Panc1 (cell line): Measurements from ENCODE around the gene HS3ST6. TPM values are rescaled to one million over a fixed set of nuclear protein-coding genes. Genes with fewer than 3 reads are reported as not detected.

ENCODE experiments used
- ATAC-seq: fragments of 200-7000 bp; cut with Tn5 transposase; 2 replicates; pipeline ENCODE4 v1.9.1; 2020; ENCODE audit warnings: mild to moderate bottlenecking, moderate library complexity
- BruUV-seq: library from RNA; stranded (reverse); fragments of 400-500 nt; replicated peaks from 2 replicates; lab custom pipeline; 2021; lab: Mats Ljungman, UMichigan
- CTCF ChIA-PET: fragments of 300-600 bp; sonication (Branson Sonifier 250); formaldehyde crosslinking; loops from one replicate; lab custom pipeline; 2022; ENCODE audit warnings: antibody characterized with exemption; lab: Charles Lee
- POLR2A ChIA-PET: fragments of 300-600 bp; sonication (Branson Sonifier 250); formaldehyde crosslinking; loops from one replicate; lab custom pipeline; 2022; ENCODE audit warnings: antibody characterized with exemption; lab: Charles Lee
- DNase-seq: peaks from one replicate; pipeline ENCODE4 v3.0.0-alpha.2; 2010; ENCODE audit warnings: low read depth, low spot score
- H3K27ac ChIP-seq: 2 replicates; pipeline ENCODE4 v1.5.1; 2011; ENCODE audit warnings: mild to moderate bottlenecking, low read length, inconsistent platforms
- H3K27me3 ChIP-seq: fragments of 200-500 bp; sonication (Bioruptor generic); 2 replicates; pipeline ENCODE4 v1.6.0; 2014; ENCODE audit warnings: low read length, inconsistent platforms; ENCODE audit not compliant: control insufficient read depth, insufficient read depth
- H3K36me3 ChIP-seq: fragments of 200-500 bp; sonication (Bioruptor generic); 2 replicates; pipeline ENCODE4 v1.5.1; 2014; ENCODE audit warnings: inconsistent platforms, mild to moderate bottlenecking, low read length, moderate library complexity; ENCODE audit not compliant: control insufficient read depth, insufficient read depth
- H3K4me1 ChIP-seq: 2 replicates; pipeline ENCODE4 v1.5.1; 2011; ENCODE audit warnings: inconsistent platforms, mild to moderate bottlenecking, low read length, moderate library complexity; ENCODE audit not compliant: control insufficient read depth, insufficient read depth
- H3K4me3 ChIP-seq, 2 experiments: 2 replicates each; pipeline ENCODE4 v1.5.1; 2011 to 2012; ENCODE audit warnings: low read depth in 2 of 2, low read length in 2 of 2, mild to moderate bottlenecking in 2 of 2, inconsistent platforms in 1 of 2, moderate library complexity in 1 of 2
- H3K9me3 ChIP-seq: fragments of 200-500 bp; sonication (Bioruptor generic); 2 replicates; pipeline ENCODE4 v1.5.1; 2014; ENCODE audit warnings: low read depth, mild to moderate bottlenecking, inconsistent platforms, low read length, moderate library complexity; ENCODE audit not compliant: control insufficient read depth, insufficient read depth
- CTCF ChIP-seq: fragments of 450-650 bp; IDR thresholded peaks from 2 replicates; pipeline ENCODE4 v1.5.1; 2017; ENCODE audit warnings: mild to moderate bottlenecking
- POLR2AphosphoS5 ChIP-seq: IDR thresholded peaks from 2 replicates; pipeline ENCODE4 v1.6.1; 2012; ENCODE audit warnings: mild to moderate bottlenecking, low read depth, low read length, moderate library complexity
- REST ChIP-seq, 2 experiments: IDR thresholded peaks; 2 replicates each; pipeline ENCODE4 v1.6.1; 2011 to 2012; ENCODE audit warnings: low read depth in 2 of 2, control low read depth in 1 of 2, low read length in 1 of 2, mild to moderate bottlenecking in 1 of 2, moderate library complexity in 1 of 2; ENCODE audit not compliant: insufficient read depth in 1 of 2
- SIN3A ChIP-seq: IDR thresholded peaks from 2 replicates; pipeline ENCODE4 v1.6.1; 2012; ENCODE audit warnings: low read depth, mild to moderate bottlenecking, low read length, moderate library complexity, borderline replicate concordance; ENCODE audit not compliant: insufficient read depth
- TCF7L2 ChIP-seq: IDR thresholded peaks from 2 replicates; pipeline ENCODE4 v1.6.1; 2011; ENCODE audit warnings: mild to moderate bottlenecking, low read depth, low read length, inconsistent platforms
- in situ Hi-C: cut with HindIII; loops from 2 replicates; pipeline ENCODE4 v1.10.0; 2016; ENCODE audit warnings: low sequenced_read_pairs, low pct_unique_long_range_greater_than_20kb
- intact Hi-C: fragments of 100-400 bp; cut with micrococcal nuclease; formaldehyde crosslinking; loops from one replicate; pipeline ENCODE4 v1.10.0; 2022; ENCODE audit not compliant: unreplicated experiment
- total RNA-seq: library from RNA; stranded (reverse); gene quantifications from one replicate; pipeline ENCODE4 v1.2.1, GENCODE V29; 2021; ENCODE audit not compliant: unreplicated experiment

The HS3ST6 gene
- total RNA-seq, 1 experiment from 2014 or later, result 3.3 TPM

- no peak overlapping the region for H3K4me3 ChIP-seq
- intact Hi-C loops (no loop called here), in situ Hi-C loops (no loop called here)
- no peak for DNase-seq
- no peaks in the 10 kb centered on the region for H3K36me3 ChIP-seq
- no peak overlapping the region for H3K27ac ChIP-seq
- no peaks in the 10 kb centered on the region for H3K9me3 ChIP-seq
- no peak for ATAC-seq
- H3K4me1 ChIP-seq, result no peaks in the 10 kb centered on the region
- BruUV-seq, result no TSS peak
- H3K27me3 ChIP-seq, result no peaks in the 10 kb centered on the region; the same call in 1 of the 2 replicates
- TF ChIP-seq TCF7L2 (no peak), REST (IDR thresholded peaks at IDR 0.05; ENCODE audit: insufficient read depth in 1 of 2, low read depth in 2 of 2, low read length in 1 of 2) (no peak)
- POLR2A ChIA-PET, result no interaction called here
- CTCF ChIA-PET, result no interaction called here
Measured at GRCh38 chr16:1890708-1891050, 27.5 kb downstream of the HS3ST6 start.

- POLR2A ChIA-PET, result no interaction called here
- Histone ChIP-seq H3K4me3 (peak overlapping the region in 1 of 2 experiments; percentile 19; a peak in 1 of 4 replicates), H3K4me1 (no peaks in the 10 kb centered on the region), H3K36me3 (no peaks in the 10 kb centered on the region), H3K27me3 (no peaks in the 10 kb centered on the region; the same call in 1 of the 2 replicates), H3K27ac (no peak overlapping the region), H3K9me3 (no peaks in the 10 kb centered on the region)
- in situ Hi-C loops, result no loop called here
- CTCF ChIA-PET, result interaction anchor here (0.6 kb wide), 1 partner anchor 185 kb away, joined by 3 read pairs; no protein-coding TSS in a partner anchor
- DNase-seq (no peak), ATAC-seq (peak; percentile 57)
- BruUV-seq, result no TSS peak
- intact Hi-C loops, result no loop called here
- TF ChIP-seq CTCF (no peak), SIN3A (no peak), REST (IDR thresholded peaks at IDR 0.05; ENCODE audit: insufficient read depth in 1 of 2, low read depth in 2 of 2, low read length in 1 of 2) (no peak), POLR2AphosphoS5 (no peak), TCF7L2 (no peak)
Measured at GRCh38 chr16:1890024-1890707, 28.0 kb downstream of the HS3ST6 start.
